Retinal pigment epithelial cell (primary cell): ENCODE data around the gene KRT73.

ENCODE experiments used
- DNase-seq: peaks from one replicate; pipeline ENCODE4 v3.0.0-alpha.2; 2010; ENCODE audit warnings: low read depth
- H3K4me3 ChIP-seq: 2 replicates; pipeline ENCODE4 v1.5.1; 2011; ENCODE audit warnings: mild to moderate bottlenecking, low read length, control low read depth, moderate library complexity
- TF ChIP-seq, protein P1 (sequence below): conservative IDR thresholded peaks from 2 replicates; pipeline ENCODE4 v1.5.1; 2011; ENCODE audit warnings: low read depth, low read length, control low read depth, inconsistent platforms

Gene KRT73

GRCh38 chr12:52590021-52590420 is 28.3 kb downstream of the KRT73 start:
- DNase-seq = no peak
- no peak overlapping the region for H3K4me3 ChIP-seq
- TF ChIP-seq, protein P1, sequence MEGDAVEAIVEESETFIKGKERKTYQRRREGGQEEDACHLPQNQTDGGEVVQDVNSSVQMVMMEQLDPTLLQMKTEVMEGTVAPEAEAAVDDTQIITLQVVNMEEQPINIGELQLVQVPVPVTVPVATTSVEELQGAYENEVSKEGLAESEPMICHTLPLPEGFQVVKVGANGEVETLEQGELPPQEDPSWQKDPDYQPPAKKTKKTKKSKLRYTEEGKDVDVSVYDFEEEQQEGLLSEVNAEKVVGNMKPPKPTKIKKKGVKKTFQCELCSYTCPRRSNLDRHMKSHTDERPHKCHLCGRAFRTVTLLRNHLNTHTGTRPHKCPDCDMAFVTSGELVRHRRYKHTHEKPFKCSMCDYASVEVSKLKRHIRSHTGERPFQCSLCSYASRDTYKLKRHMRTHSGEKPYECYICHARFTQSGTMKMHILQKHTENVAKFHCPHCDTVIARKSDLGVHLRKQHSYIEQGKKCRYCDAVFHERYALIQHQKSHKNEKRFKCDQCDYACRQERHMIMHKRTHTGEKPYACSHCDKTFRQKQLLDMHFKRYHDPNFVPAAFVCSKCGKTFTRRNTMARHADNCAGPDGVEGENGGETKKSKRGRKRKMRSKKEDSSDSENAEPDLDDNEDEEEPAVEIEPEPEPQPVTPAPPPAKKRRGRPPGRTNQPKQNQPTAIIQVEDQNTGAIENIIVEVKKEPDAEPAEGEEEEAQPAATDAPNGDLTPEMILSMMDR = no peak

DNA sequence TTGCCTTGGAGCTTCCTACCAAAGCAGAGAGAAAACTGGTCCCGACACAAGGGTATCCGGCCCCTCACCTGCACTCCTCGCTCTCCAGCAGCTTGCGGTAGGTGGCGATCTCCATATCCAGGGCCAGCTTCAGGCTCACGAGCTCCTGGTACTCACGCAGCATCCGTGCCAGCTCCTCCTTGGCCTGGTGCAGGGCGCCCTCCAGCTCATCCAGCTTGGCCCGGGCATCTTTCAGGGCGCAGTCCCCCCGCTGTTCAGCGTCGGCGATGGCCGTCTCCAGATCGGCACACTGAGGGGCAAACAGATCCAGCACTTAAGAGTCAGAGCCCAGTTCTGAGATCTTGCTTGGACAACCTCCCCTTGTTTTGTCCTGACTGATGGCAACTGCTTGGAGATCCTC is 30.8 kb downstream of the KRT73 start:
- TF ChIP-seq, protein P1 = no peak
- DNase-seq = no peak
- no peak overlapping the region for H3K4me3 ChIP-seq

DNA sequence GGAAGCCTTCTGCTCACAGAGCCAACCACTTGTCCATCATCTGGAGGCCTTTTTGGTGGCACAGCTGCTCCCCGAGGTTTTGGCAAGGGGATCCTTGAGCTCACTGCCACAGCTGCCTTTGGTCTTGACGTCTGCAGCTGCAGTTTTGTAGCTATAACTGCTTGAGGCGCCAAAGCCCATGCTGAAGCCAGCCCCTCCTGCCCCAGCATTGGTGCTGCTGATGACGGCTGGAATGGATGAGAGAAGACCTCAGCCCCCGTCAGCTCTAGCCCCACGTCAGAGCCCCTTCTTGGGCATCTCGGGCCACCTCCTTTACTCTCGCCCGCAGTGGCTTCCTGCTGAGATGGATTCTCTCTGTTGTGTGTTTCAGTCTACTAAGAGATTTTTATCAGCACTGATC is 32.4 kb downstream of the KRT73 start:
- TF ChIP-seq, protein P1 = no peak
- no peak for DNase-seq
- H3K4me3 ChIP-seq = no peak overlapping the region

DNA sequence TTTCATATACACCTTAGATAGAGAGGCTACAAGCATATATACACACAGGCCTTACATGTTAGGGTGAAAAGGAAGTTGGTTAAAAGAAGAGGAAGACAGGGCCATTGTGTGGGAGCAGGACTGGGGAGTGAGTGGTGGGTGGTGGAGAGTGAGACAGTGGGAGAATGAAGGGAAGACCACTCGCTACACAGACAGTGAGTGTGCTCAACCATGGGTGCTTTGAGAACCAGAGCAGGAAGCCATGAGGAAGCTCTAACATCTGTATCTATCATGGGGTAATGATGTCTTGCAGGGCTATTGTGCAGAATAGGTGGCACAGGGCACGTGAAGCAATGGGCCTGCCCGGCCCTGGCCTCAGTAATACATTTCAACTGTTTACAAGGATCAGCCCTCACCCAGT is 33.3 kb downstream of the KRT73 start:
- TF ChIP-seq, protein P1 = no peak
- H3K4me3 ChIP-seq = no peak overlapping the region

GRCh38 chr12:52584156-52584682 is 34.1 kb downstream of the KRT73 start:
- DNase-seq = no peak
- no peak overlapping the region for H3K4me3 ChIP-seq
- TF ChIP-seq, protein P1 = no peak

More for the DNA sequence above, 33.3 kb downstream of the KRT73 start:
- no peak for DNase-seq

DNA sequence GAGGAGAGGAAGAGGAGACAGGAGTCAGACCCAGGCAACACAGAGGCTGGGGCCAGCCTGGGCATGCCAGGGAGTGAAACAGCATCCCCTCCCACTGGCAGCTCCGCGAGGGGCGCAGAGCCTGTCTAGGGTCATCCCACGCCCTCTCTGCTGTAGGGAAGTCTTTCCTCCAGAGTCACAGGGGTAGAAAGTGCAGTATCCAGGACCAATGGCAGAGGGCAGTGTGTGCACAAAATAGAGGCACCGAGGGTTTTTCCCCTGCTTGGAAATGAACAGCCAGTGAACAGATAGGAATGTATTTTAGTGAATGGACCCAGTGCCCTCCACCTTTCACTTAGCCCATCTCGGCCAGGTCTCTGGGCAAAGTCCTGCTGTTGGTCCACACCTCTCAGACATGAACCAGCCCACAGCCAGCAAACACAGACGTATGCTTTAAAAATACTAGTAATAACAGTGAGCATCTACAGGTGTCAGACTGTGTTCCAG is 35.3 kb downstream of the KRT73 start:
- DNase-seq = peak; percentile 3
- H3K4me3 ChIP-seq = no peak overlapping the region
- TF ChIP-seq, protein P1 = peak; percentile 87

DNA sequence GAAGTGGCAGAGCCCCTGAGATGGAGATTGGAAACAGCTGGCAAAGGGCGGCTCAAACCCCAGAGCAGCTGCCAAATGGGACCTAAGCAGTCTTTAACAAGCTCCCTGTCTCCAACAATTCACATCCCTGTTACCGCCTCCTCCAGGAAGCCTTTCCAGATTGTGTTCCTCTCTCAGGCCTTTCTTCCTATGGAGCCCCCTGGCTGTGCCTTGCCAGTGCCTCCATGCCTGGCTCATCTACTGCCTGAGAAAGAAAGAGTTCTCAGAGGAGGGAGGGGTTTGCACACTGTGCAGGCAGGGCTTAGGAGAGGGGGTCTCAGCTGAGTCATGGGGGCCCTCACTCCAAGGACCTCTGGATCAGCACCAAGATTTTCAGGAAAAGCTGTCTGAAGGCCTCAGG is 35.9 kb downstream of the KRT73 start:
- TF ChIP-seq, protein P1 = no peak
- no peak for DNase-seq
- H3K4me3 ChIP-seq = no peak overlapping the region
